Testis (tissue), 2 donors: Measurements from ENCODE around the gene CWF19L2.

Source experiments
- POLR2A ChIP-seq: fragments of 450-650 bp; IDR thresholded peaks from one replicate; pipeline ENCODE4 v1.6.1; 2017; ENCODE audit warnings: antibody characterized with exemption, mild to moderate bottlenecking, moderate library complexity
- TF ChIP-seq, protein P1 (sequence below), 3 experiments: fragments of 450-650 bp in 2 of 3; fragments of 200-600 bp in 1 of 3; sonication (generic) in 1 of 3; IDR thresholded peaks; one replicate each; pipeline ENCODE4 v1.5.1; 2016 to 2019; ENCODE audit warnings: antibody characterized with exemption in 3 of 3, mild to moderate bottlenecking in 2 of 3, moderate library complexity in 1 of 3

DNA sequence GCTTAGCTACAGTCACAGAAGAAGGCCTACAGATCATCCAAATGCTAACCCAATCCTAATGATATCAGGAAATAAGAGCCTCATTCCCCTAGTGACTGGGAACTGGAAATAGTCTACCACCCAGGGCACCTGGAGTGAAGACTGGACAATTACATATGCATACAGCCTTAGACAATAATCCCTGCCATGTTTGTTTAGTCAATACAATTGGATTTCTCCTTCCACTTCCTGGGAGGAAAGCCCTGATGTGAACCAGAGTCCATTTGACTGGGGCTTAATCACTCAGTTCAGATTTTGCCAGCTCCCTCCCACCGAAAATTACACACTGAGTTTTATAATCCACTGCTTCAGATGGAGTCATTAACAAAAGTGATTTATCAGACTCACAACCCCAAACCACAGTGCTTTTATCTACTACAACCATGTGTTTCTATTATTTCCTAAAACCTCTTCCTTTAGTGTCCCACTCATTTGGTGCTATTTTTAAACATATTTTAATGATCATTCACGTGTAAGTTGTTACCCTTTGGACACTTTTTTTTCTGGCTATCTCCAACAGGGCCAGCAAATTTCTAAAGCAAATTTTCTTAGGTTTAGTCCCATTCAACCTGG lies 29.9 kb downstream of the CWF19L2 start:
- TF ChIP-seq, protein P1, sequence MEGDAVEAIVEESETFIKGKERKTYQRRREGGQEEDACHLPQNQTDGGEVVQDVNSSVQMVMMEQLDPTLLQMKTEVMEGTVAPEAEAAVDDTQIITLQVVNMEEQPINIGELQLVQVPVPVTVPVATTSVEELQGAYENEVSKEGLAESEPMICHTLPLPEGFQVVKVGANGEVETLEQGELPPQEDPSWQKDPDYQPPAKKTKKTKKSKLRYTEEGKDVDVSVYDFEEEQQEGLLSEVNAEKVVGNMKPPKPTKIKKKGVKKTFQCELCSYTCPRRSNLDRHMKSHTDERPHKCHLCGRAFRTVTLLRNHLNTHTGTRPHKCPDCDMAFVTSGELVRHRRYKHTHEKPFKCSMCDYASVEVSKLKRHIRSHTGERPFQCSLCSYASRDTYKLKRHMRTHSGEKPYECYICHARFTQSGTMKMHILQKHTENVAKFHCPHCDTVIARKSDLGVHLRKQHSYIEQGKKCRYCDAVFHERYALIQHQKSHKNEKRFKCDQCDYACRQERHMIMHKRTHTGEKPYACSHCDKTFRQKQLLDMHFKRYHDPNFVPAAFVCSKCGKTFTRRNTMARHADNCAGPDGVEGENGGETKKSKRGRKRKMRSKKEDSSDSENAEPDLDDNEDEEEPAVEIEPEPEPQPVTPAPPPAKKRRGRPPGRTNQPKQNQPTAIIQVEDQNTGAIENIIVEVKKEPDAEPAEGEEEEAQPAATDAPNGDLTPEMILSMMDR (IDR thresholded peaks at IDR 0.05) = no peak
- no peak for TF ChIP-seq POLR2A
